T follicular helper cell (primary cell): ENCODE measurements around the gene VPS13A.
"Not testable (repeated sequence)": the region's sequence is repeated elsewhere in the genome, so short reads cannot be mapped to it uniquely, and the experiment has no call there.

Experiments
- DNase-seq: peaks from one replicate; pipeline ENCODE4 v3.0.0-alpha.2; 2020; ENCODE audit warnings: low read depth

The VPS13A gene

DNA sequence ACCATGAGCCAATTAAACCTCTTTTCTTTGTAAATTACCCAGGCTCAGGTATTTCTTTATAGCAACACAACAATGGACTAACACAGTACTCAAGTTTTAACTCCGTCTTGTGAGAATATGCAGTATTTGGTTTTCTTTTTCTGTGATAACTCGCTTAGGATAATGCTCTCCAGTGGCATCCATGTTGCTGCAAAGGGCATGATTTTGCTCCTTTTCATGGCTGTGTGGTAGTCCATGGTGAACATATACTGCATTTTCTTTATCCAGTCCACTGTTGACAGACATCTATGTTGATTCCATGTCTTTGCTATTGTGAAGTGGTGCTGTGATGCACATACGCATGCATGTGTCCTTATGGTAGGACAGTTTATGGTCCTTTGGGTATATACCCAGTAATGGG, 10.9 kb downstream of the VPS13A start:
- no peak for DNase-seq

DNA sequence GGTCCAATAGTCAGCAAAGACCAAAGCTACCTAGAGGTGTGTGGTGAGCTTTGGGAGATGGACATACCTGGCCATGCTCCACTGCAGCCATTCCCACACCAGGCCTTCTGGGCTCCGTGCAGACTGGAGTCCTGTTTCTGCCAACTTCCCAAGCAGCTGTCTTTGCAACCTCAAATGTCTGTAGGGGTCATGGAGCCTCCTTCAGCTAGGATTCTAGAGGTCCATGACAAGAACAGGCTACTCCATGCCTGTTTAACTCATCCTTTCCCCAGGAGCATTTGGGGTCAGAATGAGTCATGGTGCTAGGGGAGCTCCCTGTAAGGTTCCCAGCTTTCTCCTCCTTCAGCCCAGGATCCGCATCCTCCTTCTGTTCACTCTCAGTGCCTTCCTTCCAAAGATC, 17.1 kb downstream of the VPS13A start:
- DNase-seq, result no peak

- DNase-seq, result no peak
These were observed 32.8 kb downstream of the VPS13A start for GRCh38 chr9:77210116-77210515.

- no peak for DNase-seq
These were observed 34.2 kb downstream of the VPS13A start for GRCh38 chr9:77211561-77211960.

GRCh38 chr9:77212801-77213200, 35.5 kb downstream of the VPS13A start:
- no peak for DNase-seq

GRCh38 chr9:77215874-77216273, 38.5 kb downstream of the VPS13A start:
- no peak for DNase-seq

GRCh38 chr9:77218612-77219011, 41.3 kb downstream of the VPS13A start:
- DNase-seq, result no peak

DNA sequence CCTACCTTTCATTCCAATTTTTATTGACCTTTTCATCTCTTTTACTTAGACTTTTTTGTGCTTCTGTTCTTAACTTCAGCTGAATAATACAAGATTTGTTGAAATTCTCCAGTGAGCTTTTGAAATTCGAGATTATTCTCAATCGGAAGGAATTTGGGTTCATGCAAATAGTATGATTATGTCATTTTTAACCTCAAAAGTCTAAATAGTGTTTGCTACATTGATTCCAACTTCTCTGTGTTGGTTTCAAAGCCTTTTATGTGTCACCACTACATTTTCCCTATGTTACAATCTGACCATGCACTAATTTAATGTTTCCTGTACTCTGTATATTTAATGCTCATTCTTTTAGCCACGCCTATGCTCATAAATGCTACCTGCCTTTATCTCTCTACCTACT, 44.1 kb downstream of the VPS13A start:
- no peak for DNase-seq

DNA sequence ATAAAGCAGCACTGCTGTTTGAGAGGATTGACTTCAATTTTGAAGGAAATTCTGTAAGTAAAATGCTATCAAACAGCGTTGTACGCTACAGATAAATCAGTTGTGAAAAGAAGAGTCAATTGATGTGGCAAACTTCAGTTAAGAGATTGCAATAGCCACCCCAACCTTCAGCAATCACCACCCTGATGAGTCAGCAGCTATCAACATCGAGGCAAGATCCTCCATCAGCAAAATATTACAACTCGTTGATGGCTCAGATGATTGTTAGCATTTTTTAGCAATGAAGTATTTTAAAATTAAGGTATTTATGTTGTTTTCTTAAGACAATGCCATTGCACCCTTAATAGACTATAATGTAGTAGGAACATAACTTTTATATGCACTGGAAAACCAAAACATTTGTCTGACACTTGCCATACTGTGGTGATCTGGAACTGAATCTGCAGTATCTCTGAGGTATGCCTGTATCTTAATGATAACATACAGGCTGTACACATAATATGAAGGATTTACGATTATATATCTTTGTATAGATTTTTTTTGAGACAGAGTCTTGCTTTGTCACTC, 47.5 kb downstream of the VPS13A start:
- no peak for DNase-seq

- no peak for DNase-seq
These were observed 59.4 kb downstream of the VPS13A start for GRCh38 chr9:77236693-77237092.

- no peak for DNase-seq
These were observed 60.6 kb downstream of the VPS13A start for GRCh38 chr9:77237896-77238295.

- DNase-seq, result no peak
These were observed 73.7 kb downstream of the VPS13A start for GRCh38 chr9:77251050-77251449.

GRCh38 chr9:77257275-77257674, 79.9 kb downstream of the VPS13A start:
- DNase-seq, result no peak

DNA sequence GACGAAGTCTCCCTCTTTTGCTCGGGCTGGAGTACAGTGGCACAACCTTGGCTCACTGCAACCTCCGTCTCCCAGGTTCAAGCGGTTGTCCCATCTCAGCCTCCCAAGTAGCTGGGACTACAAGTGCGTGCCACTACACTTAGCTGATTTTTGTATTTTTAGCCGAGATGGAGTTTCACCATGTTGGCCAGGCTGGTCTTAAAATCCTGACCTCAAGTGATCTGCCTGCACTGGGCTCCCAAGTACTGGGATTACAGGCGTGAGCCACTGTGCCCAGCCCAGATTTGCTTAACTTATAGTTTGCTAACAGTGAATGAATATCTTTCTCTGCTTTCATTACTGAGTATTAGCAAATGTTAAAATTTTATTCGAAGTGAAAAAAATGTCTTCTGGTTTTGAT, 84.3 kb downstream of the VPS13A start:
- DNase-seq, result no peak

- not testable (repeated sequence) for DNase-seq
These were observed 90.4 kb downstream of the VPS13A start for GRCh38 chr9:77267762-77268161.

DNA sequence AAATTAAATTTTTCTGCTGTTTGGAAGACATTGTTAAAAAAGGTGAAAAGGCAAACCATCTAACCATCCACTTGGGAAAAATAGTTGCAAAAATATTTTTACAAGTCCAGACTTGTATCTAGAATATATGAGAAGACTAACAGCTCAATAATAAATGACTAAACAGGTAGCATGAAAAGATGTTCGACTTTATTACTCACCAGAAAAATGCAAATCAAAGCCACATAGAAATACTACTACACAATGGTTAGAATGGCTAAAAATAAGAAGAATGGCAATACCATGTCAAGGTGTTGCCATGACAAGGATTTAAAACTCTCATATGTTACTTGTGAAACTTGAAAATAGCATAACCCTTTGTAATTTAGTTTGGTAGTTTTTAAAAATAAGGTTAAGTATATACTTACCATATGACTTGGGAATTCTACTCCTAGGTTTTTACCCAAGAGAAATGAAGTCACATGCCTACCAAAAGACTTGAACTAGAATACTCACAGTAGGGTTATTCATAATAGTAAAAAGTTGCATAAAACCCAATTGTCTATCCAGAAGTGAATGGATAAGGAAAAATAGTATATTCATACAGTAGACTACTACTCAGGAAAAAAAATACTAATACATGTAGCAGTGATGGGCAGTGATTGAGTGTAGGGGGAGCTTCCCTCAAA, 93.8 kb downstream of the VPS13A start:
- no peak for DNase-seq

DNA sequence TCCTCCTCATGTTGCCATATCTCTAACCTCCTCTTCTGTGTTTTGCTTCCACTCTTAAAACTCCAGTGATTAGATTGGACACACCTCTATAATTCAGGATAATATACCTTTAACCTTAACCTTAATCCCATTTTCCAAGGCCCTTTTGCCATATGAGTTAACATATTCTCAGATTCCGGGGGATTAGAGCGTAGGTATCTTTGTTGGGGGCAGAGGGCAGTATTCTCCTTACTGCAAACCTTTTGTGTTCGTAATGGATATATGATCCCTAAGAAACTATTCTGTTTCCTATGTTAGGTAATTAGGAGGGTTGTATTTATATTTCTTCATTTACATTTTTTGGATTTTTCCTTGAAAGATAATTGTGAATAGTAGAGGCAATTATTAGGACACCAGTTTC, 99.5 kb downstream of the VPS13A start:
- DNase-seq, result no peak

GRCh38 chr9:77277719-77278118, 100.4 kb downstream of the VPS13A start:
- DNase-seq, result no peak

DNA sequence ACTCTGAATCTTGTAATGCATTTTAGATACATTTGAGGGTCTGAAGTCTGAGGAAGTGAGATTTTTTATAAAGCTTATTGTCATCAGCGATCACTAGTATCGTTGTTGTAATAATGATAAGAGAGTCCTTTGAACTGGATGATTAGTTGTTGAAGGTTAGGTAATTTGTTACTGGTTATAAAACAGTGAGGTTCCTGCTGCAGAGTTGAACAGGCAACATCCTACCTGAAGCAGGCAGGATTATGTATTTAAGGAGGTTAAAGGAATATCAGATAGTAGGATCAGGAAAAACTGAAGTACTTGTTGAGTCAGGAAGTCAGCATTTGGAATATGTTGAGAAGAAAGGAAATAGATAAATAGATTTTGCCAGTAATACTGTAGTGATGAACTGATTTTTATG, 106.7 kb downstream of the VPS13A start:
- DNase-seq, result no peak

DNA sequence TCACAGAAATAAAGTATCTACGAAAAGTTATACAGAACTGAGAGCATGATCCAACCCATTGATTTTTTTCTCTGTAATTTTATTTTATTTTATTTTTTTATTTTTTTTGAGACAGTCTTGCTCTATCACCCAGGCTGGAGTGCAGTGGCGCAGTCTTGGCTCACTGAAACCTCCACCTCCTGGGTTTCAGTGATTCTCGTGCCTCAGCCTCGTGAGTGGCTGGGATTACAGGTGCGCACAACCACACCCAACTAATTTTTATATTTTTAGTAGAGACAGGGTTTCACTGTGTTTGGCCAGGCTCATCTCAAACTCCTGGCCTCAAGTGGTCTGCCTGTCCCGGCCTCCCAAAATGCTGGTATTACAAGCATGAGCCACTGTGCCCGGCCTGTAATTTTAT, 107.3 kb downstream of the VPS13A start:
- no peak for DNase-seq

DNA sequence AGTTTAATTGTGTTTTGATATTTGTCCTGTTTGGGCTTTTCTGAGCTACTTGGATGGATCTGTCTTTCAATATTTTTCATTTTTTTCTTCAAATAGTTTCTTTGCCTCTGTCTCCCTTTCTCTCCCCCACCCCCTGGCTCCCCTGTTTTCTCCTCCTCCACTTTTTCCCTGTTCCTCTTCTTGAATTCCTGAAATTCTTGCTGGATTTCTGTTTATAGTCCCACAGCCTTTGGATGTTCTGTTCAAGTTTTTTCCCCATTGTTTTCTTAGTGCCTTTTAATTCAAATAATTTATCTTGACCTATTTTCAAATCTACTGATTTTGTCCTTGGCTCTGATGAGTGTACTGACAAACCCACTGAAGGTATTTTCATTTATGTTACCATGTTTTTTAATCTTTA, 113.0 kb downstream of the VPS13A start:
- no peak for DNase-seq

DNA sequence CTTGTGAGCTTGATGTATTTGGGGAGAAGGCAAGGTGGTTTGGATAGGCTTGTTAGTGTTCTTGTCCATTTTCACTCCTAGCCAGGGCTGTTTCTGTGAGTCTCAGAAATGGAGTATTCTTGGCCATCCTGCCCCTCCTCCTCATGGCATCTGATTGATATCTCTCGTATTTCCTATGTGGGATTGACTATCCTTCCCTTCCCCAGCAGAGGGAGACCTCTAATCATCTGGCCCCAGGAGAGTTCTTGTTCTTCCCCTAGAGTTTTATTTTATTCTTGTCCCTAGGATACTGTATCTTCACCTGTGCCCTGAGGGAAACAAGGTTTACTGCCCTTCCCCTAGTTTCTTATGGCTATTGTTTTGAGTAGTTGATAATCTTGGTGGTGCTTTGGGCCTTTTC, 114.4 kb downstream of the VPS13A start:
- DNase-seq, result no peak

DNA sequence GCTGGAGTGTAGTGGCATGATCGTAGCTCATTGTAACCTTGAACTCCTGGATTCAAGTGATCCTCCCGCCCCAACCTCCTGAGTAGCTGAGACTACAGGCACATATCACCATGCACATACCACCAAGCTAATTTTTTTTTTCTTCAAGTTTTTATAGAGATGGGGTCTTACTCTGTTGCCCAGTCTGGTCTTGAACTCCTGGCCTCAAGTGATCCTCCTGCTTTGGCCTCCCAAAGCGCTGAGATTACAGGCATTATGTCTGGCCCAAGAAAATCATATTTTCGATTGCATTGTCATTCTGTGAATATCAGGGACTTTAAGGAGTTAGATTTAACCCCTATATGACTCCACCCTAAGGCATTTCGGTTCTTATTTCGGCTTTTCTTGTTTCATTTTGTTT, 116.6 kb downstream of the VPS13A start:
- no peak for DNase-seq

DNA sequence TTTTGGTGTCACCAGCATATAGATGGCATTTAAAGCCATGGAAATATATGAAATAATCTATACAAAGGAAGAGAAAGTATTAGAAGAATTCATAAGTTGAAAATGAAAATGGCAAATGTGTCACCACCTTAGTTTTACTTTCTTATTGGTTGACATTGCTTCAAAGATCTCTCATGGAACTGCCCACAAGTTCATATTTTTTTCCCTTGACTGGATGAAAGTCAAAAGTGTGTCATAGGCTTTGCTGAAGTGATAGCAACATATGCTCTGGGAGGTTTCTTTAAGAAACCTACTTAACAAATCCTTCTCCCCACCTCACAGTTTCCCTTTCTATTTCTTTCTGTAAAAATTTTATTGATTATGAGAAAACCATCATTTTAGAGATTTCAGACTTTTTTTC, 127.2 kb downstream of the VPS13A start:
- DNase-seq, result no peak
